COLO668 (cell line): ENCODE measurements around the gene CPAMD8.
"Not testable (repeated sequence)": the region's sequence is repeated elsewhere in the genome, so short reads cannot be mapped to it uniquely, and the experiment has no call there.

Source experiments
- DNase-seq: peaks from one replicate; lab custom pipeline; 2025; ENCODE audit not compliant: unreplicated experiment; lab: John Stamatoyannopoulos, UW

CPAMD8 gene

DNA sequence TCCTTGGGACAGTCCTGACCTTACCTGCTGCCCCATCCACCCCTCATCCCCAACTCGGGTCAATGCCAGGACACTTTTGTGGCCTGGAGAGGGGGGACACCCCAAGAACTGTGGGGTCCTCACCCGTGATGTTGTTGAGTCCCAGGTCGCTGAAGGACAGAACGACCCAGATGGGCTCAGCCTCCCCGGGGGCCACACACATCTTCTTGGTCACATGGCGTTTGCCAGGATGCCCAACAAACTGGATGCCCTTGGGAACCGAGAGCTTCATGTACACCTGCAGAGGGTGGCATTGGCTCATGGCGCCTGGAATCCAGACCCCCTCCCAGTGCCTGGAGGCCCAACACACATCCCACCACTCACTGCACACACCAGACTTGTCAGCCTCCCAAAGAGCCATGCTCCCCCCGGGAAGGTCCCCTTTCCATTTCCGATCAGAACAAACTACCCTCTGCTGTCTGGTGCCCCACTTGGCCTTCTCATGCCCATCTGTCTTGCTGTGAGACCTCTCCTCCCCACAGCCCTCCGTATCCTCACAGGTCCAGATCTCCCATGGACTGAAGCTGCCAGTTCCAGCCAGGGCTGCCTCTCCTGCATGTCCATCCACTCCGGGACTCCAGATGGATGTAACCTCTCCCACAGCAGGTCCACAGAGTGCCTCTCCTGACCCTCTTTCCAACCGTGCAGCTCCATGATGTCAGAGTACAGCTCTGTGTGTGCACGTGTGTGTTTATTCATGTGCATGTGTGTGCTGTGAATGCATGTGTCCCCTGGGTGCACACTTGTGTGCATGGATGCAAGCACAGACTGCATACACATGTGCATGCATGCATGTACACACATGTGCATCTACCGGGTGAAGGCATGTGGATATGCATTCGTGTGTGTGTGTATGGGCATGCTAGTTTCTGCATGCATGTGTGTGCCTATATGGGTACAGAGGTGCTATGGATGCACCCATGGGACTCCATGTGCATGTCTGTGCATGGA is 79.4 kb downstream of the CPAMD8 start:
- no peak for DNase-seq

GRCh38 chr19:16945762-16946465 is 80.7 kb downstream of the CPAMD8 start:
- DNase-seq = no peak

- no peak for DNase-seq
Observed at GRCh38 chr19:16945364-16945714, 81.3 kb downstream of the CPAMD8 start.

GRCh38 chr19:16944626-16945363 is 81.8 kb downstream of the CPAMD8 start:
- DNase-seq = no peak

DNA sequence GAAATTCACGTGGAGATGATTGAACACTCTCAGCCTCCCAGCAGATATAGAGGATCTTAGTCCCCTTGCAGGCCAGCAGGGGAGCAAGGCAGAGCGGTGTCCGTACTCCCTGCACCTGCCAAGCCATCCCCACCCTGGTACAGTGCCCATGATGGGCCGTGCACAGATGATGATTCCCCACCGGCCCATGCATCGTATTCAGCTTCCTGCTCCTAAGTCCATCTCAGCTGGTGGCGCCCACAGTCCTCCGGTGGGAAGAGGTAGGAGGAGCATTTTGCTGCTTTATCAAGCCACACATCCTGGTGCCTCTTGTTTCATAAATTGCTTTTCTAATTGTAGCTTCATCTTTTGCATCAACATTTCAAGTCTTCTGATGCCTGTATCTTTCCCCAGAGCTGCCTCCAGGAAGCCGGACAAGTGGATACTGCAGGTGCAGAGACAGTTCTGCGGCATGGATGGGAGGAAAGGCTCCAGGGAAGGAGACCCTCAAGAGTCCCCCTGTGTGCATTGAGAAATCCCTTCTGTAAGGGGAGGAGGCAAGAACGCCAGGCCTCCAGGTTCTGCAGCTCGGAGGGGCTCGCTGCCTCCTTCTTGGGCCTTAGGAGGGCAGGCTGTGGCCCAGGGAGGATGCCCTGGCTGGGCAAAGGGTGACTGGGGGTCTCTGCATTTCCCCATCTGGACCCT is 82.5 kb downstream of the CPAMD8 start:
- DNase-seq = no peak

DNA sequence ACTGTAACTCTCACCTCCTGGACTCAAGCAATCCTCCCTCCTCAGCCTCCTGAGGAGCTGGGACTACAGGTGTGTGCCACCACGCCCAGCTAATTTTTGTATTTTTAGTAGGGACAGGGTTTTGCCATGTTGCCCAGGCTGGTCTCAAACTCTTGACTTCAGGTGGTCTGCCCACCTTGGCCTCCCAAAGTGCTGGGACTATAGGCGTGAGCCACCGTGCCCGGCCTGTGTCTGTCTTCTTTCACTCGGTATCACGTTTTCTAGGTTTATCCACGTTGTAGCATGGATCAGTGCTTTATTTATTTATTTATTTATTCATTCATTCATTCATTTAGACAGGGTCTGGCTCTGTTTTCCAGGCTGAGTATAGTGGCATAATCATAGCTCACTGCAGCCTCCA is 83.5 kb downstream of the CPAMD8 start:
- not testable (repeated sequence) for DNase-seq

GRCh38 chr19:16942583-16942982 is 84.0 kb downstream of the CPAMD8 start:
- no peak for DNase-seq

GRCh38 chr19:16940626-16941025 is 86.0 kb downstream of the CPAMD8 start:
- DNase-seq = no peak

DNA sequence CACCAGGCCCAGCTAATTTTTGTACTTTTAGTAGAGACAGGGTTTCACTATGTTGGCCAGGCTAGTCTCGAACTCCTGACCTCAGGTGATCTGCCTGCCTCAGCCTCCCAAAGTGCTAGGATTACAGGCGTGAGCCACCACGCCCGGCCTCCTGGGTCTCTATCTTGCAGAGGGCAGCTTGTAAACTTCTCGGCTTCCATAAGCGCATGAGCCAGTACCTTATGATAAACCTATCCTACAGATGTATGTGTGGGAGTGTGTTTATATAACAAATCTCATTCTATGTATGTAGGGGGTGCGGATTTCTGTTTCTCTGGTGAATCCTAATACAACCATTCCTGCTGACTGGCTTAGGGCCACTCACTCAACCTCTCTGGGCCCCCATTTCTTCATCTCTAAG is 86.5 kb downstream of the CPAMD8 start:
- not testable (repeated sequence) for DNase-seq

DNA sequence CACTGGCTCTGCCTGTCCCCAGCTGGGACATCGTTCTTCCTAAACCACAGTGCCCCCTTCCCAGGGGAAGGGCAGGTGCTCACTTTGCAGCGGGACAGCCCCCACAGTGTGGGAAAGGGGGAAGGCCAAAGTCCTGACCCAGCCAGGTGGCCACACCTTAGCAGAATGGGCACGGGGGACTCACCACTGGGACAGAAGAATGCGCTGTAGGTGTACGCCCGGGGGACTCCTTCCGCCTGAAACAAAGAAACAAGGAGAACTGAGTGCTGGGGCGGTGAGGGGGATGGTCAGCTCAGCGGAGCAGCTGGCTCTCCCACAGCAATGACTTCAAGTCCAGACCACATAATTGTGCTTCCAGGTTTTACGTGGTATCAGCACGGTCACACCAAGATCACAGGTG is 88.4 kb downstream of the CPAMD8 start:
- no peak for DNase-seq

DNA sequence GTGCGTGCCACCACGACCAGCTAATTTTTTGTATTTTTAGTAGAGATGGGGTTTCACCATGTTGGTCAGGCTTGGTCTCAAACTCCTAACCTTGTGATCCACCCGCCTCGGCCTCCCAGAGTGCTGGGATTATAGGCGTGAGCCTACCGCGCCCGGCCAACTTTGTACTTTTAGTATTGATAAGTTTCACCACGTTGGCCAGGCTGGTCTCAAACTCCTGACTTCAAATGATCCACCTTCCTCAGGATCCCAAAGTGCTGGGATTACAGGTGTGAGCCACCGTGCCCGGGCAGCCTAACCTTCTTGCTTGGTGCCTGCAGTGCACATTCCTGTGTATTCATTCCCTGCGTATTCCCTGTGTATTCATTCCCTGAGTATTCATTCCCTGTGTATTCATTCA is 88.8 kb downstream of the CPAMD8 start:
- not testable (repeated sequence) for DNase-seq

- no peak for DNase-seq
Observed at GRCh38 chr19:16936901-16937300, 89.7 kb downstream of the CPAMD8 start.

GRCh38 chr19:16934489-16934888 is 92.1 kb downstream of the CPAMD8 start:
- no peak for DNase-seq

DNA sequence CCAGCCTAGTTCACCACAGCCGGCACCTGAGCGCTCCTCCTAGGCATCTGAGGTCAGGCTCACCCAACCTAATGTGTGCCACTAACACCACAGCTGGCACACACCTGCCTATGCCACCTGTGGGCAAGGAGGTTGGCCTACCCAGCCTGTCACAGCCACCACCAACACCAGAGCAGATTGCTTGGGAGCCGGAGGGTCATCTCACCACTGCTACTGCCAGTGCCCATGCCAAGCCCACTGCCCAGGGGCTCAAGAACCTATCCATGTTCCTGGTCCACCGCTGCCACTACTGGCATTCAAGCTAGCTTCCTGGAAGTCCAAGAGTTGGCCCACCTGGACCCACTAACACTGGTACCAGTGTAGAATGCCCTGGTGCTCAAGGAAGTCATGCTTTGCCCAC is 95.3 kb downstream of the CPAMD8 start:
- DNase-seq = no peak

DNA sequence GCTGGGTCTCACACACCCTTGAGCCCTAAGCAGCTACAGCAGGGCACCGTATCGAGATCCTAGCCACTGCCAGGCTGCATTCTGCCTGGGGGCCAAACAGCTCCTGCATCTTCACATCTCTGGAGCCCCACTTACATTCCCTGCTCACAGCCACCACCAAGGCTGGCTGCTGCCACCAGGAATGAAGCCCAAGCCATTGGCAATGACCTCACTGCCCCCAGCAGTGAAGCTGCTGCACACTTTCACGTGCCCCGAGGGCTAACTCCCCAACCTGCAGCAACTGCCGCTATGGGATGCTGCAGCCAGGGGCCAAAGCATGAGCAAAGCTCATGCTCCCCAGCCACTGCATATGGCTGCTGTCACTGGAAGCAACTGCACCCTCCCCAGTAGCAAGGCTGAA is 95.9 kb downstream of the CPAMD8 start:
- no peak for DNase-seq

DNA sequence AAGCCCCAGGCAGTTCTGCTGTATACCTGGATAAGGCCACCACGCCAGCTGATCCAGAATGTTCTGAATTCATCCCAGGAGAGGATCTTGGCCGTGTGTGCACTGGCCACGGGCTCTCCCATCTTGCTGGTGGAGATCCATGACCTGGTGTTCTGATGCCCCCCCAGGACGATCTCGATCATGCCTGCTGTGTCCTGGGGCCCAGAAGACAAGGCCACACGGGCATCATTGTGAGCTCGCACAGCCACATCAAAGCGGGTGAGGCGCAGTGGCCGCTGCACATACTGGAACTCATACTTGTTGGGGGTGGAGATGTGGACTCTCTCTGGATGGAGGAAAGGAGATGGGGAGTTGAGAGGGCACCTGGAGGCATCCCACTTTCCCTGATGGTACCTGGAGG is 97.7 kb downstream of the CPAMD8 start:
- DNase-seq = no peak

- DNase-seq = no peak
Observed at GRCh38 chr19:16928351-16928750, 98.3 kb downstream of the CPAMD8 start.

GRCh38 chr19:16927883-16928282 is 98.7 kb downstream of the CPAMD8 start:
- DNase-seq = no peak

DNA sequence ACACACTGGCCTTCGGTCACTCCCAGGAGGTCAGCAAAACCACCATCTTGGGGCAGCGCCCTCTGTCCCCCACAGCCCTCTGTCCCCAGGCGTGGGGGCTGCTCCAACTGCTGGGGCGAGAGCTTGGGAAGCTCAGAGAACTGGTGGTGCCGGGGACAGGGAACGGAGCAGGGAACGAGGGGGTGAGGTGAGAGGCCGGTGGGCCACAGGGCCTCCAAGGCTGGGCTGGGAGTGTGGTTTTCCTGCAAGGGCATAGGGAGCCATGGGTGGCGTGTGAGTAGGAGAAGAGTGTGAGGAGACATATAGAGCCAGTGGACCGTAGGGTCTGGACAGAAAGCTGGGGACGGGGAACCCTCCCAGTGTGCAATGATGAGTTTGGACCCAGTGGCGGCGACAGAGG is 103.7 kb downstream of the CPAMD8 start:
- DNase-seq = no peak

- DNase-seq = no peak
Observed at GRCh38 chr19:16922592-16922934, 104.0 kb downstream of the CPAMD8 start.
